ENCODE measurements around the gene DDX52. TPM values are rescaled to one million over a fixed set of nuclear protein-coding genes. Genes with fewer than 3 reads are reported as not detected.
"Not testable (repeated sequence)": the region's sequence is repeated elsewhere in the genome, so short reads cannot be mapped to it uniquely, and the experiment has no call there.

DDX52 gene
- total RNA-seq, 1 experiment from 2014 or later, result 31.9 TPM

DNA sequence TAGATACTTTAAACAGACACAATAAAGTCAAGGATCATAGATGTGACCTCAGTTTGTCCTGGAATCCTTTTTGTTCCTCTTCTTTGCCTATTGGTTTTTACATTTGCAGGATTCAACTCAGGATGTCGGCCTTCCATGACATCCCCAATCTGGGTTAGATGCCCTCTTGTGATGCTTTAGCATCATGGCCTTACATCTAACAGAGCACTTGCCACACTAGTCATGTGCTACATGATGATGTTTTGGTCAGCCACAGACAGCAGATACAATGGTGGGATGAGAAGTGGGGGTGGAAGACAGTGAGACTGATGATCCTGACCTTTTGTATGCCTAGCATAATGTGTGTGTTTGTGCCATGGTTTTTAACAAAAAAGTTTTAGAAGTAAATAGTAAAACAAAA lies 32.3 kb downstream of the DDX52 start:
- no peak for TF ChIP-seq TCF7 (CRISPR knock-in tag; IDR thresholded peaks at IDR 0.05; ENCODE audit: low read depth)
- TF ChIP-seq, protein P1, sequence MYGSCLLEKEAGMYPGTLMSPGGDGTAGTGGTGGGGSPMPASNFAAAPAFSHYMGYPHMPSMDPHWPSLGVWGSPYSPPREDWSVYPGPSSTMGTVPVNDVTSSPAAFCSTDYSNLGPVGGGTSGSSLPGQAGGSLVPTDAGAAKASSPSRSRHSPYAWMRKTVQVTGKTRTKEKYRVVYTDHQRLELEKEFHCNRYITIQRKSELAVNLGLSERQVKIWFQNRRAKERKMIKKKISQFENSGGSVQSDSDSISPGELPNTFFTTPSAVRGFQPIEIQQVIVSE (CRISPR knock-in tag; IDR thresholded peaks at IDR 0.05; ENCODE audit: borderline replicate concordance), result no peak
- no peak for TF ChIP-seq NFATC4 (CRISPR knock-in tag; IDR thresholded peaks at IDR 0.05)
- TF ChIP-seq SP1 (CRISPR knock-in tag; conservative IDR thresholded peaks at IDR 0.05), result no peak
- TF ChIP-seq, protein P2, sequence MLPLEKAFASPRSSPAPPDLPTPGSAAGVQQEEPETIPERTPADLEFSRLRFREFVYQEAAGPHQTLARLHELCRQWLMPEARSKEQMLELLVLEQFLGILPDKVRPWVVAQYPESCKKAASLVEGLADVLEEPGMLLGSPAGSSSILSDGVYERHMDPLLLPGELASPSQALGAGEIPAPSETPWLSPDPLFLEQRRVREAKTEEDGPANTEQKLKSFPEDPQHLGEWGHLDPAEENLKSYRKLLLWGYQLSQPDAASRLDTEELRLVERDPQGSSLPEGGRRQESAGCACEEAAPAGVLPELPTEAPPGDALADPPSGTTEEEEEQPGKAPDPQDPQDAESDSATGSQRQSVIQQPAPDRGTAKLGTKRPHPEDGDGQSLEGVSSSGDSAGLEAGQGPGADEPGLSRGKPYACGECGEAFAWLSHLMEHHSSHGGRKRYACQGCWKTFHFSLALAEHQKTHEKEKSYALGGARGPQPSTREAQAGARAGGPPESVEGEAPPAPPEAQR (CRISPR knock-in tag; IDR thresholded peaks at IDR 0.05), result no peak
- no peak for TF ChIP-seq PREB (CRISPR knock-in tag; IDR thresholded peaks at IDR 0.05; ENCODE audit: borderline replicate concordance)
- TF ChIP-seq PRDM15 (CRISPR knock-in tag; IDR thresholded peaks at IDR 0.05), result no peak
- TF ChIP-seq TEAD4 (CRISPR knock-in tag; IDR thresholded peaks at IDR 0.05), result no peak
- no peak for TF ChIP-seq KAT7 (CRISPR knock-in tag; IDR thresholded peaks at IDR 0.05; ENCODE audit: borderline replicate concordance)
- TF ChIP-seq ATF1 (CRISPR knock-in tag; IDR thresholded peaks at IDR 0.05), result no peak
- no peak for TF ChIP-seq ZNF317 (CRISPR knock-in tag; IDR thresholded peaks at IDR 0.05; ENCODE audit: borderline replicate concordance, low read depth)
- no peak for TF ChIP-seq FOXK1 (CRISPR knock-in tag; IDR thresholded peaks at IDR 0.05)
- Mint-ChIP-seq H3K27me3 (ENCODE audit: low read depth) (no peaks in the 10 kb centered on the region), H3K4me3 (no peak overlapping the region), H3K27ac (peak overlapping the region; percentile 84), H3K36me3 (peaks cover 14% of the 10 kb centered on the region), H3K9me3 (no peaks in the 10 kb centered on the region), H3K4me1 (peaks cover 11% of the 10 kb centered on the region)
- DNase-seq (ENCODE audit: low spot score) (no peak), ATAC-seq (no peak)
- POLR2A ChIA-PET, result no interaction called here
- CTCF ChIA-PET, result interaction anchor here (0.7 to 2.4 kb wide), 6 partner anchors 15 to 238 kb away, joined by 3 to 6 read pairs (median 4); no protein-coding TSS in a partner anchor

DNA sequence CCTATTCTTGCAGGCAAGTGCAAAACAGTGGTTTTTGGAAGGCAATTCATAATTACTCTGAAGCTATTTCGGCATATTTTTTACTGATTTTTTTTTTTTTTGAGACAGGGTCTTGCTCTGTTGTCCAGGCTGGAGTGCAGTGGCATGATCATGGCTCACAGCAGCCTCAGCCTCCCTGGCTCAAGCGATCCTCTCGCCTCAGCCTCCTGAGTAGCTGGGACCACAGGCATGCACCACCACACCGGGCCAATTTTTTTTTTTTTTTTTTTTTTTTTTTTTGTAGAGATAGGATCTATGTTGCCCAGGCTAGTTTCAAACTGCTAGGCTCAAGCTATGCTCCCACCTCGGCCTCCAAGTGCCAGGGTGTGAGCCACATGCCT lies 33.2 kb downstream of the DDX52 start:
- H3K36me3 Mint-ChIP-seq, result peaks cover 14% of the 10 kb centered on the region
- TF ChIP-seq ZNF121 (CRISPR knock-in tag; IDR thresholded peaks at IDR 0.05), result peak; percentile 95
- ChIA-PET CTCF (interaction anchor here (0.6 to 2.4 kb wide), 15 partner anchors 16 to 1555 kb away, joined by 3 to 13 read pairs (median 4); partner anchors contain the start of gene HNF1B), POLR2A (interaction anchor here (0.8 to 1.3 kb wide), 6 partner anchors 9 to 251 kb away, joined by 3 to 5 read pairs (median 4); no protein-coding TSS in a partner anchor)
- H3K4me1 Mint-ChIP-seq, result peaks cover 17% of the 10 kb centered on the region
- peak overlapping the region; percentile 97 for H3K27ac Mint-ChIP-seq
- H3K4me3 Mint-ChIP-seq, result peak overlapping the region; percentile 91
- not testable (repeated sequence) for ATAC-seq; H3K9me3 Mint-ChIP-seq; DNase-seq (ENCODE audit: low spot score); H3K27me3 Mint-ChIP-seq (ENCODE audit: low read depth)

DNA sequence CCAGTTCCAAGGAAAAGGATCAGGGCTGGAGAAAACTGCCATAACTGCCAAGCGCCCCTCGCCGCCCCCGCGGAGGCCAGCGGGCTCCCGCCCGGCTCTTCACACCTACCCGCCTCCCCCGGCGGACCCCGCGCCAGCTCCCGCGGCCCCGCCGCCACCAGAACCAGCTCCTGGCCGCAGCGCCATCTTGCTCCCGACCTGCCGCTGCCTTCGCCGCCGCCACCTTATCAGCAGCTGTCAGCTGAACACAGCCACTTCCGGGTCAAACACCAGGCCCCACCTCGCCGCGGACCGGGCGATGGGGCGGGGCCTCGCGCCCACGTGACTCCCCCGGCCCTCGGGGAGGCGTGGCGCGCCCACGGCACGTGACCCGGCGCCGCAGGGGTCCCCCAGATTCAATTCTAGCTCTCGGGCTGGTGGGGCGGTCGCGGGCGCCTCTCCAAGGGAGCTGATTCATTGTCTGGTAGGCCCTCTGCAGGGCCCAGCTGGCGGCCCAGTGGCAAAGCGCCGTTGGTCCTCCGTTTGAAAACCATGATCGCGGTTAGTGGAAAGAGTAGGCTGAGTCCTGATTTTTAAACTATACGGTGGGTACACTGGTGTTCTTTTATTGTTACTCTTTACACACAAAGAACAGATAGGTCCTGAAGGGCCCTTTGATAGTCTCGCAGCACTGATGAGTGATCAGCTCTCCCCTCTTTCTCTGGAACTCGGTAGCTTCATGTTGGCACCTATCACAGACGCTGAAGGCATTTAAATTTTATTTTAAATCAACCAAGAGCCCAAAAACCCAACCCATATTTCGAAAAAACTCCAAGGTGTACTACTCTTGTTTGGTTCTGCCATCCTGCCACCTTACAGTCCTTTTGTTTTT lies 33.8 kb downstream of the DDX52 start, which contains the start of gene SYNRG:
Gene SYNRG (minus strand): TSS at position 249 of the 871 bp plus-strand sequence. CDS start 63 bp downstream, at position 186.
- Mint-ChIP-seq H3K27ac (peak within 1 kb of the TSS; percentile 97), H3K4me3 (peak within 1 kb of the TSS; percentile 91), H3K9me3 (no peaks in the 10 kb centered on the region), H3K36me3 (peaks cover 12% of the 10 kb centered on the region), H3K27me3 (ENCODE audit: low read depth) (no peaks in the 10 kb centered on the region), H3K4me1 (peaks cover 24% of the 10 kb centered on the region)
- DNase-seq (ENCODE audit: low spot score), result peak; percentile 97
- ChIA-PET CTCF (interaction anchor here (0.7 to 2.4 kb wide), 18 partner anchors 13 to 1556 kb away, joined by 3 to 13 read pairs (median 4); partner anchors contain the start of genes DUSP14 and HNF1B), POLR2A (interaction anchor here (0.6 to 1.4 kb wide), 10 partner anchors 9 to 251 kb away, joined by 3 to 5 read pairs (median 4); partner anchors contain the start of gene HNF1B)
- ATAC-seq, result peak; percentile 91
- TF ChIP-seq HMGXB4 (CRISPR knock-in tag; IDR thresholded peaks at IDR 0.05) (peak; percentile 91), ZNF263 (CRISPR knock-in tag; IDR thresholded peaks at IDR 0.05; ENCODE audit: low read depth) (no peak), ZNF317 (CRISPR knock-in tag; IDR thresholded peaks at IDR 0.05; ENCODE audit: borderline replicate concordance, low read depth) (no peak), SMAD4 (CRISPR knock-in tag; IDR thresholded peaks at IDR 0.05) (no peak)
- TF ChIP-seq, protein P3, sequence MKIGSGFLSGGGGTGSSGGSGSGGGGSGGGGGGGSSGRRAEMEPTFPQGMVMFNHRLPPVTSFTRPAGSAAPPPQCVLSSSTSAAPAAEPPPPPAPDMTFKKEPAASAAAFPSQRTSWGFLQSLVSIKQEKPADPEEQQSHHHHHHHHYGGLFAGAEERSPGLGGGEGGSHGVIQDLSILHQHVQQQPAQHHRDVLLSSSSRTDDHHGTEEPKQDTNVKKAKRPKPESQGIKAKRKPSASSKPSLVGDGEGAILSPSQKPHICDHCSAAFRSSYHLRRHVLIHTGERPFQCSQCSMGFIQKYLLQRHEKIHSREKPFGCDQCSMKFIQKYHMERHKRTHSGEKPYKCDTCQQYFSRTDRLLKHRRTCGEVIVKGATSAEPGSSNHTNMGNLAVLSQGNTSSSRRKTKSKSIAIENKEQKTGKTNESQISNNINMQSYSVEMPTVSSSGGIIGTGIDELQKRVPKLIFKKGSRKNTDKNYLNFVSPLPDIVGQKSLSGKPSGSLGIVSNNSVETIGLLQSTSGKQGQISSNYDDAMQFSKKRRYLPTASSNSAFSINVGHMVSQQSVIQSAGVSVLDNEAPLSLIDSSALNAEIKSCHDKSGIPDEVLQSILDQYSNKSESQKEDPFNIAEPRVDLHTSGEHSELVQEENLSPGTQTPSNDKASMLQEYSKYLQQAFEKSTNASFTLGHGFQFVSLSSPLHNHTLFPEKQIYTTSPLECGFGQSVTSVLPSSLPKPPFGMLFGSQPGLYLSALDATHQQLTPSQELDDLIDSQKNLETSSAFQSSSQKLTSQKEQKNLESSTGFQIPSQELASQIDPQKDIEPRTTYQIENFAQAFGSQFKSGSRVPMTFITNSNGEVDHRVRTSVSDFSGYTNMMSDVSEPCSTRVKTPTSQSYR (CRISPR knock-in tag; IDR thresholded peaks at IDR 0.05), result no peak

All from WTC11 (cell line).